HG03045 (cell line): ENCODE results near the gene BAZ2B.
"Not testable (repeated sequence)": the region's sequence is repeated elsewhere in the genome, so short reads cannot be mapped to it uniquely, and the experiment has no call there.

ENCODE experiments used
- ATAC-seq: cut with Tn5 transposase; IDR thresholded peaks from one replicate; pipeline ENCODE4 v1.9.1; 2021; ENCODE audit warnings: mild to moderate bottlenecking, moderate library complexity; ENCODE audit not compliant: unreplicated experiment

Gene BAZ2B

DNA sequence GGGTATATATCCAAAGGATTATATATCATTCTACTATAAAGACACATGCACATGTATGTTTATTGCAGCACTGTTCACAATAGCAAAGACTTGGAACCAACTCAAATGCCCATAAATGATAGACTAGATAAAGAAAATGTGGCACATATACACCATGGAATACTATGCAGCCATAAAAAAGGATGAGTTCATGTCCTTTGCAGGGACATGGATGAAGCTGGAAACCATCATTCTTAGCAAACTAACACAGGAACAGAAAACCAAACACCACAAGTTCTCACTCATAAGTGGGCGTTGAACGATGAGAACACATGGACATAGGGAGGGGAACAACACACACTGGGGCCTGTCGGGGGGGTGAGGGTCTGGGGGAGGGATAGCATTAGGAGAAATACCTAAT, 254.7 kb downstream of the BAZ2B start:
- not testable (repeated sequence) for ATAC-seq

DNA sequence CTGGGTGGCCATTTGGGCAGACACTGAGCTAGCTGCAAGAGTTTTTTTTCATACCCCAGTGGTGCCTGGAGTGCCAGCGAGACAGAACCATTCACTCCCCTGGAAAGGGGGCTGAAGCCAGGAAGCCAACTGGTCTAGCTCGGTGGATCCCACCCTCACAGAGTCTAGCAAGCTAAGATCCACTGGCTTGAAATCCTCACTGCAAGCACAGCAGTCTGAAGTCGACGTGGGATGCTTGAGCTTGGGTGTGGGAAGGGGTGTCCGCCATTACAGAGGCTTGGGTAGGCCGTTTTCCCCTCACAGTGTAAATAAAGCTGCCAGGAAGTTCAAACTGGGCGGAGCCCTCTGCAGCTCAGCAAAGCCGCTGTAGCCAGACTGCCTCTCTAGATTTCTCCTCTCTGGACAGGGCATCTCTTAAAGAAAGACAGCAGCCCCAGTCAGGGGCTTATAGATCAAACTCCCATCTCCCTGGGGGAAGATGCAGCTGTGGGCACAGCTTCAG, 260.2 kb downstream of the BAZ2B start:
- ATAC-seq, result no peak

DNA sequence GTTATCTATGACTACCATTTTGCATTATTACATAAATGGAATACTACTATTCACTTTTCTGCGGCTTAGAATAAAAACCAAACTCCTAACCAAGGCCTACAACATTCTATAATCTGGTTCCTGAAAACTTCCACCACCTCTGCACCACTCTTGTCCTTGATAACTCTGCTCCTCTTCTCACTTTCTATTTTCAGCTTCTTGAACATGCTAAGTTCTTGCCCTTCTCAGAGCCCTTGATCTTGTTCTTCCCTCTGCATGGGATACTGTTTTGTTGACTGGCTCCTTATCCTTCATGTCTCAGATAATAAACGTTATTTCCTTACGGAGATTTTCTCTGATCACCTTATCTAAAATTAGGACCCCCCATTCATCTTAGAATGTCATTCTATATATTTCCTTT, 264.4 kb downstream of the BAZ2B start:
- no peak for ATAC-seq

DNA sequence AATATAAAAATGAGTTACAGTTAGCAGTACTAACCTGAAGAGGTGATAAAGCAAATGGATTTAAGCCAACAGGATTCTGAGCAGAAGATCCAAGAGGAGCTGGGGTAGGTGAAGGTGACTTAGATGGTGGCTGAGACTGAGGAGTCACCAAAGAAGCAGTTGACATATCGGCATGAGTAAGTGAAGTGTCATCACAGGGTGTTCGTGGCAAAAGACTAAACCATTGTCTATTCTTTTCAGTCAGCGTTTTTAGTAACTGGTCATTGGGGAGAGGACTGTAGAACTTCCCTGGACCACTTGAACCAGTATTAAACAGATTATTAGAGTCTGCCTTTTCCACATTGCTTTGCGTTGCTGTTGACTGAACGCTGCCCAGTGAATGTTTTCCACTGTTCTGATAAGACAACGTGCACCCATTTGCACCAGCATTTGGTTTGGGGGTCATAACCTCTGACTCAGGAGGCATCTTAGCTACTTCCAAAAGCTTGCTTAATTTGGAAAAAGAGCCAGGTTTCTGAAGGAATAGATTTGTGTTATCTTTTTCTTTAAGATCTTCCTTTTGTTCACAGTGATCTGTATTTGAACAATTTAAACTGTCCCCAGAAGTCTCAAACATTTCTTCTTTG, 266.6 kb downstream of the BAZ2B start:
- ATAC-seq, result no peak

DNA sequence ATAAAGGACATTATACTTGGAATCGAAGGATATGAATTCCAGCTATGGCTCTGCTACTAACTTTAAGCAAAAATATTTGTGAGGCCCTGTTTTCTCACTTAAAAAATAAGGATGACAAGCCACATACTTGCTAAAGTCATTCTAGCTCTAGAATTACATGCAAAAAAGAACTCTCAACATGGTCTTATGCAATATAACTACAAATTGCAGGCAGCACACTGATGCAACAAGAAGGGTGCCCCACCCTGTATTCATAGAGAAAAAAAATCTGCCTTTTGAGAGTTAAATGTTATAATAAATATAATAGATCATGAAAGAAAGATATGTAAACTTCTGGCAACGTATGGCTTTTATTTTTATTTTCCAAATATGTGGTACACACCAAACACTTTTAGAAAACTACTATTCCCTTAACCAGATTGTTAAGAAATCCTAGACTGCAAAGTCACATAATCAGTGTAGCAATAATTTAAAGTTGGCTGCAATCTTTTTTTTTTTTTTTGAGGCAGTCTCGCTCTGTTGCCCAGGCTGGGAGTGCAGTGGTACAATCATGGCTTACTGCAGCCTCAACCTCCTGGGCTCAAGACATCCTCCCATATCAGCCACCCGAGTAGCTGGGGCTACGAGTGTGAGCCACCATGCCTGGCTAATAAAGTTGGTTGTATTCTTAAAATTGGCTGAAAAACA, 289.6 kb downstream of the BAZ2B start:
- ATAC-seq, result no peak

DNA sequence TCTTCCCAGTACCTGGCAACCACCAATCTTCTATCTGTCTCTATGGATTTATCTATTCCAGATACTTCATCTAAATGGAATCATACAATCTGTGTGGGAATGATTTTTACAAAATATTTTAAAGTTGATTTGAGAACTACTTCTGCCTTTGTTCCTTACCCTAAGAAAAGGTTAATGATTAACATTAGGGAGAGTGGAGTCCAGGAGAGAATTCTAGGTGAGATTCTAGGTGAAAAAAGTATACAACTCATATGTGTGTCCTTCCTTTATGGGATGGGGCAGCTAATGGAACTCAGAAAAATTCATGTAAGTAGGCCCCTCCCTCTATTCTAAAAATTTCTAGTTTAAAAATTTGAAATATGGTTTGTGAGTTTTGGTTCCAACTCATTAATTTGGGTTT, 293.9 kb downstream of the BAZ2B start:
- ATAC-seq, result no peak

DNA sequence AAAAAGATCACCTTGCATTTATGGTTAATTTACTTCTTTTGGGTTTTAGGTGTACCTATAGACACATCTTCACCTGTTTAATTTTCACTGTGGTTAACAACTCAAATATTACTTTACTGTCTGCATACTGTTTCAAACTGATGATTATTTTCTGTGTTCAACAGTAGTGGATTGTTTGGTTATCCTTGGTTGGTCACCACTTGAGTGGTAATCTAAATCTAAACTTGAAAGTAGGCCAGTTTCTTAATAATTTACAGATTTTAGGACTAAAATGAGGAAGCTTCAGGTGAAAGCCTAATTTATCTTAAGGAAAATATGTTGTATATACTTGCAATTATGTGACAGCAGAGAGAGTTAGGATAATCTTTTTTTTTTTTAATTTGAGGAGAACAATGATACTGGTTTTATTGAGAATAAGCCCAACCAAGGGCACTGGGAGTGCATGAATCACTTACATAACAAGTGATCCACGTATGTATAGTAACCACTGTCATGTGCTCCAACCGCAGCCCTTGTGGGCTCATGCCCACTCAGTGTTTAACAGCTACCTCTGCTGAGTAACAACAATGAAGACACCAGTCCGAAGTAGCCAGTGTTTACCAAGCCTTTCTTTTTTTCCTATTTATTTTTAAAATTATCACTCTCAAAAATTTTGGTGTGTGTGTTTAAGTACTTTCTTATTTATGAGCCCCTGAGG, 298.8 kb downstream of the BAZ2B start:
- no peak for ATAC-seq

DNA sequence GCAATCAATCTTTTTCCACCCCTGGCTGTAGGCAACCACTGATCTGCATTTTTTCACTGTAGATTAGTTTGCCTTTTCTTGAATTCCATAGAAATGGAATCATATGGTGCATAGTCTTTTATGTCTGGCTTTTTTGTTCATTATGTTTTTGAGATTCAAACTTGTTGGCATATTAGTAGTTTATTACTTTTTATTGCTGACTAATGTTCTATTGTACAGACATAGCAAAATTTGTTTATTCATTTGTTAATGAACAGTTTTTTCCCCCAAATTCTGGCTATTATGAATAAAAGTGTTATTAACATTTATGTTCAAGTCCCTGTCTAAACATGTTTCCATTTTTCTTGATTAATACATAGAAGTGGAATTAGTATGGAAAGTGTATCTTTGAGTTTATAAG, 308.4 kb downstream of the BAZ2B start:
- ATAC-seq, result no peak

DNA sequence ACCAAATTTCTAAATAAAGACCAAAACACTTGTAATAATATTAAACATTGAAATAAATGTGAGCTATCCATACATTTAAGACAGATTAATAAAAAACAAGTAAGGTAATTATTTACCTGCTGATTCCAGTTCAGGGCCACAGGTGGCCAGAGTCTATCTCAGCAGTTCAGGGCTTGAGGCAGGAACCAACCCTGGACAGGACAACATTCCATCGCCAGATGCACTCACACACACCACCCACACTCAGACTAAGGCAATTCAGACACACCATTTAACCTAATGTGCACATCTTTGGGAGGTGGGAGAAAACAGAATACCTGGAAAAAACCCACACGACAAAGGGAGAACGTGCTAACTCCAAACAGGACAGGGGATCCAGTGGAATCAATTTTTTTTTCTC, 315.8 kb downstream of the BAZ2B start:
- ATAC-seq, result no peak

DNA sequence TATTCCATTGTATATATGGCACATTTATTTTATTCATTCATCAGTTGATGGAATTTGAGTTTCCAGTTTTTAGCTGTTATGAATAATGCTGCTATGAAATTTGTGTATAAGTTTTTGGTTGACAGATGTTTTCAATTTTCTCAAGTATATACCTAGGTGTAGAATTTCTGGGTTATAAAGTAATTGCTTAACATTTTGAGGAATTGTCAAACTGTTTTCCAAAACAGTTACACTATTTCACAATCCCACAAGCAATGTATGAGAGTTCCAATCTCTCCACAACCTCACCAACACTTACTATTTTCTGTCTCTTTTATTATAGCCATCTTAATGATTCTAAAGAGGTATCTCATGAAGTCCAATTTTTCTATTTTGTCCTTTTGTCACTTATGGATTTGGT, 317.4 kb downstream of the BAZ2B start:
- no peak for ATAC-seq

DNA sequence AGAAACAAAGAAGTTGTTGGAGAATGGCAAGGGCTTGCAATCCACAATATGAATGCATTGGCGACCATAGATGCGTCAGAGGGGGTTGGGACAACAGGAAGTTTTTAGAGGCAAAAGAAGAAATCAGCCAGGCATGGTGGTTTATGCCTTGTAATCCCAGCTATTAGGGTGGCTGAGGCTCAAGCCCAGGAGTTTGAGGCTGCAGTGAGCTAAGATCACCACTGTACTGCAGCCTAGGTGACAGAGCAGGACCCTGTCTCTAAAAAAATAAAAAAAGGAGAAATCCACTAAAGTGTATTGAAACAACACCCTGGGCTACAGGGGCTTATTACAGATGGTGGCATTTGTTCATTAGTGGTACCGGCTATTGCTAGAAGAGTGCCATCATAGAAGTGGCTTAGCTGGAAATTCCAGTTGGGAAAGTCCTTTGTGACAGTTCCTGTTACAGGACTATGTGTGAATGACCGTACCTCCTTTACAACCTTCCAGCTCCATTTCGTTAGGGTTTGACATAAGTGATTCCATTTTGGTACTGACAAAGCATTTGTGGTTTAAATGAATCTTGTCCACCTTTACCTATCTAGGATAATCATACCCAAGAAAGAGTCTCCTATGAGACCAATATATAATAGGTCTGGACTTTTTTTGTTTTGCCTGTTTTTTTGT, 319.2 kb downstream of the BAZ2B start:
- ATAC-seq, result no peak

DNA sequence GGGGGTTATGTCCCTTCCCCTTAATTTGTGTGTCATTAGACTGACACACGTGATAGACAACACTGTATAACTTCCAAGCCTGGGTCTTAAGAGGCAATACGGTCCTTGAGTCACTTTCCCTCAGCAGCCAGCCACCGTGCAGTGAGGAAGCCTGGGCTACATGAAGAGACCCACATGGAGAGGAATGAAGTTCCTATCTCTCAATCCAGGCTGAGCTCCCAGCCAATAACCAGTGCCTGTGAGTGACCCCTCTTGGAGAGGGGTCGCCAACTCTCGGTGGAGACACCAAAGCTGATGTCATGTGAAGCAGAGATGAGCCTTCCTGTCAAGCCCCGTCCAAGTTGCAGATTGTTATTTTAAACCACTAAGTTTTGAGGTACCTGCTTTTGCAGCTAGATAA, 324.2 kb downstream of the BAZ2B start:
- no peak for ATAC-seq

DNA sequence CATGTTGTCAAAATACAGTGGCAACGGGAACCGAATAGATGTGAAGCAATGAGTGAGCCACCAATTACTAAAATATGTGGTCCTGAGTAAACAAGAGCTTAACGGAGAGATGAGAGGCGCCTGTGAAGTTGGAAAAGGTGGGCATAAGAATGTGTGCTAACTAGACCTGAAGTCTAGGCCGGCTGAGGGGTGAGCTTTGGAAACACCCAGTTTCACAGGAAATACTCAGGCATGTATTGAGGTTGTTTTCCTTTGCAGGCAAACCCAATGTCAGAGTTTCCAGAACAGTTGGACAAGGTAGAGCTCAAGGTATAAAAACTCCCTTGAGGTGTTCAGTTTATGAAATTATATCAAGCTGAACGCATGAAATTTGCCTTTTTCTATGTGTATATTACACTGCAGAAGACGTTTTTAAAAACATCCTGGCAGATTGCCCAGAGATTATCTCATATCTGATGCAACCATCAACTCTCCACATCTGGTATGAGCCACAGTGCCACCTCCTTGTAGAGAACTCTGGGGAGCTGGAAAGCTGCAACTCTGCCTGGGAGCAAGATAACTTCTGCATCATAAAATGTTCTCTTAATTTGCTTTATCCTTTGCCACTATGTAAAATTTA, 325.9 kb downstream of the BAZ2B start:
- ATAC-seq, result no peak

DNA sequence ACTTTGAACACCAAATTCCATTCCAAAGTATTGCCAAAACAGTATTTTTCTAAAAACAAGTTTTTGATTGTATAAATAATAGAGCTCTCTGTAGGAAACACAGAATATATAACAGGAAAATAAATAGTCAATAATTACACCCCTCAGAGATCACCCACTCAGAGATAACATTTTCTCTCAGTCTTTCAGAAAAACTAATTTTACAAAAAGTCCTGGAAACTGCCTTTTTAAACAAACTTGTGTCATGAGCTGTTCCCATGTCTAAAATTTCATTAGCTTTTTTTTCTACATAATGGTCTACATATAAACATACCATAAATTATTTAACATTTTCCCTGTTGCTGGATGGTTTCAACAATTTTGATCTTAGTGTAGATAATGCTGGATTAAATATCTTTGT, 328.6 kb downstream of the BAZ2B start:
- ATAC-seq, result no peak

DNA sequence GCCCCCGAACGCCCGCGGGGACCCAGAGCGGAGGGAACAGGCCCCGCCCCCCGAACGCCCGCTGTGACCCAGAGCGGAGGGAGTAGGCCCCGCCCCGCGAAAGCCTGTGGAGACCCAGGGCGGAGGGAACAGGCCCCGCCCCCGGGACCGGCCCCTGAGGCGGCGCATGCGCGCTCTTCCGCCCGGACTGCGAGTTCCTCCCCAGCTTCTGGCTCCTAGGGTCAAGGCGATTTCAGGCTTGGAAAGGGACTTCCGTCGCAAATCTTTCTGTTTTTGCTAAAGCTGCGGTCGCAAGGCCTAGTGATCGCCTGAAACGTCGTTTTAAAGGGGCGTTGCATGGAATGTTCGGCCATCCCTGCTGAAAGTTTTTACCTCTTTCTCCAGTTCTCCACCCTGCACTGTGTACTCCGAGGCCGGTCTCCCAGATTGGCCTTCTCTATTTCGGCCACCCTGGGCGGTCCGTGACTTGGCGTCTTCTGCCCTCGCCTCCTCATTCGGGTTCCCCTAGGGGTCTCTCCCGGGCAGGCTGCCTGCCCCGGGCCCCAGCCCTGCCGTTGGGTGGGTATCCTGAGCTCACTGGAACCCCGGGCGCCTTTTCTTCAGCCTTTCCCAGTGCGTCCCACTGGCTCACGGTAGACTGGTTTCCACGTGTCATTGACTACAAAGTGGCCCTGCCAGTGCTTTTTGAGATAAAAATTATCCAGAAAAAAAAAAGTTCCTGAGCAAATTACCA, 329.5 kb downstream of the BAZ2B start:
- peak; percentile 95 for ATAC-seq

DNA sequence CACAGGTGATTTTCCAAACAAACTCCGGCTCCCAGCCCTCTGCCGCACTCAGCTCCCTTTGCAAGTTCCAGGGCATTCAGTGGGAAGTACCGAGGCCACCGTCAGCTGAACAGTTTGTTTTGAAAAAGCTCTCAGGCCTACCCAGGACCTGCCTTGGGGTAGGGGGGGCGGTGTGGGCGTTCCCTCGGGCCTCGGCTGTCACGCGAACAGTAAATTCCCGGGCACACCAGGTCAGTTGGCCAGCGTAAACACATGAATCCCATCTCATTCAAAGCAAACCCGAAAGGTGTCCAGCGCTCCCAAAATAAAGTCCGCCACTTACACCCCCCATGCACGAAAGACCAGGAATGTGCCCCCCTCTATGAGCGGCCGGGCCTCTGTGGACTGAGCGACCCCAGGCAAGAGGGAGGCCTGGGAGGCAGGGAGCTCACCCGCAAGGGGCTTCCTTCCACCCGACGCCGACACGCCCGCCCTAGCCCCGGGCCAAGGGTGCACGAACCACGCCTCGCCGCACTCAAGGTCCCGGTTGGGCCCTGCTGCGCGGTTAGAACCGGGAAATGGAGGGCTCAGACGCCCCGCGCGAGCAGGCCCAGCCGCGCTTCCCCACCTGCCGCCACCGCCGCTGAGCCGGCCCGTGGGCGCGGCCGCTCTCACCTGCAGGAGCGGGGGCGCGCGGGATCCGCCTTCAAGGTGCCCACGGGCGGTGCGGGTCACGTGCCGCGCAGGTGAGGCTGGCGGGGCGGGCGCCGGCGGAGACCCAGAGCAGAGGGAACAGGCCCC, 330.2 kb downstream of the BAZ2B start, which contains the start of gene WDSUB1:
TSS of gene WDSUB1 (minus strand) at position 775 of the 780 bp plus-strand sequence. CDS start 3,634 bp downstream, outside the sequence.
- ATAC-seq, result peak; percentile 48

DNA sequence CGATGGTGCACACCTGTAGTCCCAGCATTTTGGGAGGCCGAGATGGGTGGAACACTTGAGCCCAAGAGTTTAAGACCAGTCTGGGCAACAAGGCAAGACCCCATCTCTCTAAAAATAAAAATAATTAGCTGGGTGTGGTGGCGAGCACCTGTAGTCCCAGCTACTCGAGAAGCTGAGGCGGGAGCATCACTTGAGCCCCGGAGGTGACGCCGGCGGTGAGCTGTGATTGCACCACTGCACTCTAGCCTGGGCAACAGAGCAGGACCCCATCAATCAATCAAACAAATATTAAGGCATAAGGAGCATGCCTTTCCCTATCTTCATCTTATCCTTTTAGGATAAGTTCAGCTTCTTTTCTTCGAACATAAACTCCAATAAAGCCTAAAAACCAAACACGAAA, 330.9 kb downstream of the BAZ2B start:
- no peak for ATAC-seq

DNA sequence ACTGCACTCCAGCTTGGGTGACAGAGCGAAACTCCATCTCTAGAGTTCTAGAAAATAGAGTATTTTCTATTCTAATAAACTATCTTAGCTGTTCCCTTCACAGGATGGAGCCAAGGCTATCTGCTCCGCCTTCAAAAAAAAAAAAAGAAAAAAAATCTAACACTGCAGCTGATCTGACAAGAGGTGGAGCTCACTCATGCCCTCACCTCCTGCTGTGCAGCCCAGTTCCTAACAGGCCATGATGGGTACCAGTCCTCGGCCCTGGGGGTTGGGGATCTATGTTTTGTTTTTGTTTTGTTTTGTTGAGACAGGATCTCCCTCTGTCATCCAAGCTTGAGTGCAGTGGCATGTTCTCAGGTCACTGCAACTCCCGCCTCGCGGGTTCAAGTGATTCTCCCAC, 332.8 kb downstream of the BAZ2B start:
- ATAC-seq, result no peak

DNA sequence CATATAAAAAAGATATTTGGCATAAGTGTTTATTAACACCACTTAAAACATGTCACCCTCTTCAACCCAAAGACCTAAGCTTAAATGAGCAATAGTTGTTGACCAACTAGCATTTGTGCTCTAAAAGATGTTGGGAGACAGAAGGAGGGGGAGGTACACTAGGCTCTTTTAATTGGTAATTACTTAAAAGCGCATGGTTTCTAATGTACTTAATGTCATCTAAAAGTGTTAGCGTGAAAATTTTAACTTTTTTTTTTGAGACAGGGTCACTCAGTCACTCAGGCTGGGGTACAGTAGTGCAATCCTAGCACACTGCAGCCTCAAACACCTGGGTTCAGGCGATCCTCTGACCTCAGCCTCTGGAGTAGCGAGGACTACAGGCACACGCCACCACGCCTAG, 335.3 kb downstream of the BAZ2B start:
- ATAC-seq, result no peak

DNA sequence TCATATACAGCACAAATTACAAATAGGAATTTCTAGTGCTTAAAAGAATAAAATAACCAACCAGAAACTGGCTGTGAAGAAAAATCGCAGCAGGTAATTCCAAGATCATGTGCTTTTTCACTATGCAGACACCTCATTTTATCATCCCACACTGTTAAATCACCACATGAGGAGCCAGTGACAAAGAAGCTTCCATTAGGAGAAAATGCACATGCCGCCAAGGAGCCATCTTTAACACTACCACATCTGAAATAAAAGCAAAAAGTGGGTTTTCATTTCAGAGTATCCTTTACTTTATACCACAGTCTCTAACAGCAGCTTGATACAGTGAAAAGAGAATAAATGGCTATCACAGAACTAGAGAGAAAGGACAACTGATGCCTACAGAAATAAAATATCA, 336.6 kb downstream of the BAZ2B start:
- no peak for ATAC-seq
